HG02798 (cell line): ENCODE measurements around the gene PKD2L2.
"Not testable (repeated sequence)": the region's sequence is repeated elsewhere in the genome, so short reads cannot be mapped to it uniquely, and the experiment has no call there.

Experiments
- ATAC-seq: cut with Tn5 transposase; IDR thresholded peaks from one replicate; pipeline ENCODE4 v1.9.1; 2021; ENCODE audit warnings: mild to moderate bottlenecking; ENCODE audit not compliant: unreplicated experiment, poor library complexity

Gene PKD2L2

GRCh38 chr5:137888863-137889759 lies at the start of gene PKD2L2:
Gene PKD2L2 (plus strand): TSS chr5:137889457. CDS start chr5:137889492, 35 bp downstream.
- ATAC-seq = peak; percentile 97

- no peak for ATAC-seq
These were observed 47.0 kb upstream of the PKD2L2 start for GRCh38 chr5:137842296-137842695.

- ATAC-seq = no peak
These were observed 45.5 kb upstream of the PKD2L2 start for GRCh38 chr5:137843676-137844299.

DNA sequence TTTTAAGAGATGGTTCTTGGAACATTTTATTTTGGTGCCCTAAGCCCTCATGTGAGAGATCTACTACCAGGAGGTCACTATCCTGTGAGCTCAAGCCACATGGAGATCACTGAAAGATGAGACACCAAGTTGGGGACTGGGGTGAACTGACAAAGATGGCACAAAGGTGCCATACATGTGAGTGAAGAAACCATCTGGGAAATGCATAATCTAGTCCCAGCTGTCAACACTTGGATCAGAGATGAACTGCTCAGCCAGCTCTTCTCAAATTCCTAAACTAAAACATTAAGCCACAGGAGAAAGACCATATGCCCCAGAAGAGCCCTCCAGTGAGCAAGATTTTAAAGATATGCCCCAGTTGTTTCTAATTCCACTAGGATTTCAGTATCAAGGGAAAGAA lies 43.8 kb upstream of the PKD2L2 start:
- ATAC-seq = no peak

DNA sequence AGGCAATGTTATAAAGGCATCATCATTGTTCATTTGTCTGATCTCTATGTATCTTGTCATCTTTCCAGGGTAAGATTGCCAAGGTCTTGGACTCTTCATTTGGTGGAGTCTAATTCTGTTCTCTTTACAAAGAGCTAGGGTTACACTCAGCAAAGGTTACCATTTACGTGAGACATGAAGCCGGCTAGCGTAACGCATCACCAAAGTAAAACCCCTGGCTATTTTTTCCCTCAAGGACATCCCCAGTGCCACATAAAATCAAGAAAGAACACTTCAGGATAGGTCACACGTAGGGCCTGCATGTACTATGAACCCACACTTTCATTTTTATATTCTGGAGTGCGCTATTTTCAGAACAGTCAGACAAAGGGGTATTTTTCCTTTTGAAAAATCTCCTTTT lies 41.6 kb upstream of the PKD2L2 start:
- peak; percentile 67 for ATAC-seq

- ATAC-seq = not testable (repeated sequence)
These were observed 36.1 kb upstream of the PKD2L2 start for GRCh38 chr5:137853165-137853564.

DNA sequence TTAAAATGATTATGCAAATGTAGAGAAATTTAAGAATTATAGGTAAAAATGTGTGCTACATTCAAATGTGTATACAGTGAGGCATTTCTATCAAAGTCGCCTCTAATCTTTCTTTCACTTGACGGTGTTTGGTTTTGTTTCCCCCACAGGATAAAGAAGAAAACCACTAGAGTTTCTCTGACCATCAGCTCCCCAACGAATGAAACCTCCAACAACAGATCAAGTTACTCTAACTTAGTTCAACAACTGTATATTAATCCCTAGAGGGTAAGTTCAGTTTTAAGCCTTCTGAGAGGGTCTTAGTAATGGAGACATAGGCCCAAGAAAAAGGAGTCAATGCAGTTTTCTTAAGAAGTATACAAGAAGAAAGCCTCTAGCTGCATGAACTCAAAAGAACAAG lies 33.1 kb upstream of the PKD2L2 start:
- no peak for ATAC-seq

- no peak for ATAC-seq
These were observed 32.1 kb upstream of the PKD2L2 start for GRCh38 chr5:137856916-137857862.

GRCh38 chr5:137858223-137858916 lies 30.9 kb upstream of the PKD2L2 start:
- peak; percentile 87 for ATAC-seq

- no peak for ATAC-seq
These were observed 30.3 kb upstream of the PKD2L2 start for GRCh38 chr5:137858954-137859353.

- ATAC-seq = no peak
These were observed 27.0 kb upstream of the PKD2L2 start for GRCh38 chr5:137862251-137862650.

DNA sequence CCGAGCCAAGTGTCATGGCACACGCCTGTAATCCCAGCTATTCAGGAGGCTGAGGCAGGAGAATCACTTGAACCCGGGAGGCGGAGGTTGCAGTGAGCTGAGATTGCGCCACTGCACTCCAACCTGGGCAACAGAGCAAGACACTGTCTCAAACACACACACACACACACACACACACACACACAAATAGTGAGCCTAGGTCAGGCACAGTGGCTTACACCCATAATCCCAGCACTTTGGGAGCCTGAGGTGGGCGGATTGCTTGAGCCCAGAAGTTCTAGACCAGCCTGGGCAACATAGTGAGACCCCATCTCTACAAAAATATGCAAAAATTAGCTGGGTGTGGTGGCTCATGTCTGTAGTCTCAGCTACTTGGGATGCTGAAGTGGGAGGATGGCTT lies 25.6 kb upstream of the PKD2L2 start:
- not testable (repeated sequence) for ATAC-seq

DNA sequence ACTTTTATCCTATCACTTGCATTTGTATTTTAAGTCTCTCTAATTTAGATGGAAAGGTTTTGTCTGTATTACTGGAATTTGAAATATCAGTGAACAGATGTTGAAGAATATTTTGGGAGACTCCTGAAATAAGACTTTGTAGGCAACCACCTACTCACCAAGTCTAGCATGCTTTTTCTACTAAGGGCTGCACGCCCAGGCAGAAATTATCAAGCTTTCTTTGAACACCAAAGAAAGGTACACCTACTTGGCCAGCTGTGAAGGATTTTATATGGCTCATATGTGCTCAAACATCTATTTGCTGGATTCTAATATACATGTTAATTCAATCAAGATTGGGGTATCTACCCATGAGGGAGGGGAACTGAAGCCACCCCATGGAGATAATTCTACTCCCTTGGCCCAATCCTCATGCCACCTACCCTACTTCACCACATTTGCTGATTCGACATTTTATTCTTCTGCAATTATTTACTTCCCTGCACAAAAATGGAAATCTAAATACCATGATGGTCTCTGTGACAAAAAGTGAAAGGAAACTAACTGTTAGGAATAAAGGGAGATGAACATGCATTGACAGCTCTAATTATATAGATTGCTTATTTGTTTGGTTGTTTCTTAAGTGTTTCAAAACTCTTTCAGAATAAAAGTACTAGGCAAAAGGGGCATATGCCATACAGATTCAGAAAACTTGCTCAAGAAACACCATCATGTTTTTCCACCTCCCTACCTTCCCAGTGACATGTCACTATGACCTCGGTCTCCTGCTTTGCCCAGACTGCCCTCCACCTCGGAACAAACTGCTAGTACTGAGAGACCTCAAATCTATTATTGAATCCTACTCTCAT lies 22.5 kb upstream of the PKD2L2 start:
- no peak for ATAC-seq

- ATAC-seq = no peak
These were observed 21.6 kb upstream of the PKD2L2 start, which contains the start of gene MYOT for GRCh38 chr5:137867664-137868063. Gene MYOT (plus strand): TSS chr5:137867860. CDS start chr5:137870652, 2,792 bp downstream.

- no peak for ATAC-seq
These were observed 18.5 kb upstream of the PKD2L2 start for GRCh38 chr5:137870647-137871339.

GRCh38 chr5:137871571-137871970 lies 17.7 kb upstream of the PKD2L2 start:
- ATAC-seq = no peak

- no peak for ATAC-seq
These were observed 16.8 kb upstream of the PKD2L2 start for GRCh38 chr5:137872466-137872865.

DNA sequence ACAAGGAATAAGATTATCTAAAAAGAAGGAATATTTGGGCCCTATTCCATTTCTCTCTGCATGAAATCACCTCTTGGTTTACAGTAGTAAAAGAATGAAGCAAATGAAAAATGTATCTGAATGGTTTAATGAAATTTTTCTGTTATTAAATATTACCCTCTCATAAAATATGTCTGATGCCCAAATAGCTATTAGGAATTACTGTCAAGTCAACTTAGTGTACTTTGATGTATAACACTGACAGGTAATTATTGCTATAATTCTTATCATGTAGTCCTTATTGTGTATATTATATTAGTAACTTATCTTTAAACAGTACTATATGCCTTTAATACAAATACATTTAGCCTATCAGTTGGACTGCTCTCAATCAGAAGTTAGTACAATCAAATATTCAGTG lies 13.2 kb upstream of the PKD2L2 start:
- no peak for ATAC-seq
